Uterus (tissue), 4 donors: ENCODE measurements around the gene PTPRN2. TPM values are rescaled to one million over a fixed set of nuclear protein-coding genes. Genes with fewer than 3 reads are reported as not detected.

Experiments used
- DNase-seq, 2 donors: peaks; one replicate each; pipeline ENCODE4 v3.0.0-alpha.2; 2019 to 2020
- H3K27ac ChIP-seq, 2 donors: fragments of 200-600 bp; sonication (generic); 1 replicate in 1 of 2; 2 replicates in 1 of 2; pipeline ENCODE4 v1.5.1; 2016 to 2018
- H3K27me3 ChIP-seq, 2 donors: fragments of 200-600 bp; sonication (generic); one replicate each; pipeline ENCODE4 v1.5.1; 2018 to 2019; ENCODE audit warnings: control low read depth in 1 of 2
- H3K36me3 ChIP-seq, 2 donors: fragments of 200-600 bp; sonication (generic); one replicate each; pipeline ENCODE4 v1.5.1; 2019; ENCODE audit warnings: control low read depth in 1 of 2
- H3K4me1 ChIP-seq, 2 donors: fragments of 200-600 bp; sonication (generic); one replicate each; pipeline ENCODE4 v1.5.1; 2018 to 2019; ENCODE audit warnings: control low read depth in 1 of 2
- H3K4me3 ChIP-seq, 2 donors: fragments of 200-600 bp; sonication (generic); 1 replicate in 1 of 2; 2 replicates in 1 of 2; pipeline ENCODE4 v1.5.1; 2018 to 2019; ENCODE audit warnings: mild to moderate bottlenecking in 1 of 2
- H3K9me3 ChIP-seq, 2 donors: fragments of 200-600 bp; sonication (generic); one replicate each; pipeline ENCODE4 v1.5.1; 2019; ENCODE audit warnings: control low read depth in 1 of 2
- POLR2A ChIP-seq, 2 donors: fragments of 450-650 bp; IDR thresholded peaks; one replicate each; pipeline ENCODE4 v1.6.1; 2016; ENCODE audit warnings: antibody characterized with exemption in 2 of 2, mild to moderate bottlenecking in 1 of 2, moderate library complexity in 1 of 2
- intact Hi-C: fragments of 100-400 bp; cut with DNase I; formaldehyde crosslinking; loops from one replicate; pipeline ENCODE4 v1.15.1; 2023; ENCODE audit warnings: low total_unique reads
- total RNA-seq, 4 donors: library from RNA; depleted of rRNA in 3 of 4; stranded (reverse); fragments of >200 nt in 3 of 4; gene quantifications; one replicate each; pipeline versions ENCODE4 v1.1.0 to v1.2.4, GENCODE V29; 2014 to 2023
- TF ChIP-seq, protein P1 (sequence below), 4 experiments: fragments of 200-600 bp in 2 of 4; fragments of 450-650 bp in 2 of 4; sonication (generic) in 2 of 4; IDR thresholded peaks; one replicate each; pipeline ENCODE4 v1.5.1; 2016 to 2019; ENCODE audit warnings: antibody characterized with exemption in 4 of 4, mild to moderate bottlenecking in 2 of 4, moderate library complexity in 1 of 4
- donor health status: DM: yes; HTN: yes; CAD: no.

PTPRN2 gene
- total RNA-seq, 4 donors from 2014 or later, result 1.2 to 5.2 (median 2.3) TPM

DNA sequence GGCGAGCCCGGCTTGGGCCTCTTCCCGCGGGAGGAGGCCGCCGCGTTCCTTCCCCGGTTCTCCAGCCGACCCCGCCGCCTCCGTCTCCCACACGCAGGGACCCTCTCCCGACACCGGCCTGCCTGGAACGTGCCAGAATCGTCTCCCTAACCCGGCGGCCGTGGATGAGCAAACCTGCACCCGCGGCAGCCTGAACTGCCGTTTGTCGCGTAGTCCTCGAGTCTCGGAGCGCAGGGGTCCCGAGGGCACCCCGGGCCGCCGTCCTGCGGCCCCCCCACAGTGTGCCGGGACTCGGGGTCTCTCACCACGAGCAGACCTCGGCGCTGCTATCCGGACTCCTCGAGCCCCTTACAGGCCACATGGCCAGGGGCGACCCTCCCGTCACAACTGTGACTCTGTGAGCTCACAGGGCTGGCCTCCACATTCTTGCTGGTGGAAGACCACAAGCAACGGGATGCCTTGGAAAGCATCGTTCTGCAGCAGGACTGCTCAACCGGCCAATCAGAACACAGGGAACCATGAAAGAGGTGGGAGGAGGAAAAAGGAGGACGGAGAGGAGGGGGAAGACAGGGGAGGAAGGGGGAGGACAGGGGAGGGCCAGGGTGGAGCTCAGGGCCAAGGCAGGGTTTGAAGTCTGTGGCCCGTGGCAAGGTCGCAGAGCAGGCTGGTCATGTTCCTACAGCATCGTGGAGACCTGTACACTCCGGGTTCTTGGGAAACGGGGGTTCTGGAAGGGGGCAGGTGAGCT lies 973.9 kb downstream of the PTPRN2 start:
- peaks cover 0 to 5% of the 10 kb centered on the region in 2 donors for H3K4me1 ChIP-seq
- no peaks in the 10 kb centered on the region for H3K27me3 ChIP-seq
- no peak overlapping the region for H3K27ac ChIP-seq
- no peaks in the 10 kb centered on the region for H3K36me3 ChIP-seq
- no peaks in the 10 kb centered on the region for H3K9me3 ChIP-seq
- H3K4me3 ChIP-seq, result peak overlapping the region; percentile 21 to 29
- TF ChIP-seq, protein P1, sequence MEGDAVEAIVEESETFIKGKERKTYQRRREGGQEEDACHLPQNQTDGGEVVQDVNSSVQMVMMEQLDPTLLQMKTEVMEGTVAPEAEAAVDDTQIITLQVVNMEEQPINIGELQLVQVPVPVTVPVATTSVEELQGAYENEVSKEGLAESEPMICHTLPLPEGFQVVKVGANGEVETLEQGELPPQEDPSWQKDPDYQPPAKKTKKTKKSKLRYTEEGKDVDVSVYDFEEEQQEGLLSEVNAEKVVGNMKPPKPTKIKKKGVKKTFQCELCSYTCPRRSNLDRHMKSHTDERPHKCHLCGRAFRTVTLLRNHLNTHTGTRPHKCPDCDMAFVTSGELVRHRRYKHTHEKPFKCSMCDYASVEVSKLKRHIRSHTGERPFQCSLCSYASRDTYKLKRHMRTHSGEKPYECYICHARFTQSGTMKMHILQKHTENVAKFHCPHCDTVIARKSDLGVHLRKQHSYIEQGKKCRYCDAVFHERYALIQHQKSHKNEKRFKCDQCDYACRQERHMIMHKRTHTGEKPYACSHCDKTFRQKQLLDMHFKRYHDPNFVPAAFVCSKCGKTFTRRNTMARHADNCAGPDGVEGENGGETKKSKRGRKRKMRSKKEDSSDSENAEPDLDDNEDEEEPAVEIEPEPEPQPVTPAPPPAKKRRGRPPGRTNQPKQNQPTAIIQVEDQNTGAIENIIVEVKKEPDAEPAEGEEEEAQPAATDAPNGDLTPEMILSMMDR (IDR thresholded peaks at IDR 0.05), result no peak
- no peak for TF ChIP-seq POLR2A (IDR thresholded peaks at IDR 0.05)
- intact Hi-C loops, result no loop called here
- DNase-seq, result no peak

DNA sequence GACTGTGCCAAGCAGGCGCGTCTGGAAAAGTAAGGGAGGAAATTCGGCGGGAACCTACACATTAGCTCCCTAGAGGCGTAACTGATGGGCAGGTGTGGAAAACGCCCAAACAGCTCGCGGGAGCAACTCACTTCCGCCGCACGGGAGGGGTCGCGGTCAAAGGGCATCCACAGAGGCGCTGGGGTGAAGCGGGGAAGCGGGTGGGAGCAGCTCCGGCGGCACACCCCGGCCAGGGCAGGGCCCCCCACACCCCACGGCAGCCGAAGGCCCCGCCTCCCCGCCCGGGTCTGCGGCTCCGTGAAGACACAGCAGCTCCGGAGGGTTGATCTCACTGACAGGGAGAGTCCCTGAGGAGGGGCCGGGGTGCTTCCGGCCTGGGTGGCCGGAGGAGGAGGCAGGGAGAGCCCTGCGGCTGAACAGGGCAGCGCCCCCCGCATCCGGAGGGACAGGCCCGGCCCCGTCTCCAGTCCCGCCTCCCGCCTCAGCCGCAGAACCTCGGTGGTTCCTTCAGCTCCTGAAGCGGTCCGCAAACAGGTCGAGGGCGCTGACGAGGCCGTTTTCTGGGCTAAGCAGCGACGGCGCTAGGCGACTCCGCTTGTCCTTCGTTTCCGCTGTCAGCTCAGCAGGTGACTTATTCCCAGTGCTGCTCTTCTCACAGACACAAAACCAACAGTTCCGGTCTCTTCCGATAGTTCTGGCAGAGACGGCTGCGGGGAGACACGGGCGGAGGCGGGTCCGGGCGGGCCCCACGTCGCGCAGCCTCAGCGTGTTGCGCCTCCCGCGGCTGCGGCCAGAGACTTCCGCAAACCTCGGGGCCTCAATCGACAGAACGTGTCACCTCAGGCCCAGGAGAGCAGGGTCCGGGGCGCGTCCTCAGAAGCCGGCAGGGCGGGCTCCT lies 974.7 kb downstream of the PTPRN2 start:
- H3K27me3 ChIP-seq, result no peaks in the 10 kb centered on the region
- H3K27ac ChIP-seq, result no peak overlapping the region
- no peaks in the 10 kb centered on the region for H3K9me3 ChIP-seq
- DNase-seq, result no peak
- peaks cover 0 to 5% of the 10 kb centered on the region in 2 donors for H3K4me1 ChIP-seq
- H3K4me3 ChIP-seq, result peak overlapping the region; percentile 21 to 29
- no peaks in the 10 kb centered on the region for H3K36me3 ChIP-seq
- TF ChIP-seq, protein P1 (IDR thresholded peaks at IDR 0.05), result no peak
- no peak for TF ChIP-seq POLR2A (IDR thresholded peaks at IDR 0.05)
- intact Hi-C loops, result no loop called here

DNA sequence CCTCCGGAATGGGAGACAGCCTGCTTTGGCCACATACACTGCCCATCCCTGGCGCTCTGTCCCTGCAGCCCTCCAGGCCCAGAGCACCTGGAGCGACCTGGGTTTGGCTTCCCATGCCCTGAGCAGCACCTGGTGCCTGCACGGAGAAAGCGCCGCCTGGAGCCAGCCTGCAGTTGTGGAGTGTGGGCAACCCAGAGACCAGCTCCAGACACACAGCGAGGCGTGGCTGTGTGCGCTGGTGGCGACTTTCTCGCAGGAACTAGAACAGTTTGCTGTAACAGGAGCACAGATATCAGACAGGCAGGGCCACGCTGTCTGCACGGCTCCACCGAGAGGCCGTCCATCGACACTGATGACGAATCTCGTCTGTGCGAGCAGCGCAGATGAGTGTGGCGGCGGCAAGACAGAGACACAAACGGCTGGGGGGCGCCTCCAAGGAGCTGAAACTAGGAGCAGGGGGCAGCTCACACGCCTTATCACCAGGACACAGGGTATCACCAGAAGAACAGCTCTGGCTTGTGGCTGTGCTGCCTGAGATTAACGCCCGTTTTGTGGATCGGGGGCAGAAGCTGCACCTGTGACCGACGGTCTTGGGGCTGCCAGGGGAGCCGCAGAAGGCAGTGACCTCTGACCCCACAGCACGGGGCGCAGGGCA lies 975.5 kb downstream of the PTPRN2 start:
- Histone ChIP-seq H3K4me3 (no peak overlapping the region), H3K9me3 (no peaks in the 10 kb centered on the region), H3K4me1 (peaks cover 0 to 5% of the 10 kb centered on the region in 2 donors), H3K27ac (no peak overlapping the region), H3K36me3 (no peaks in the 10 kb centered on the region), H3K27me3 (no peaks in the 10 kb centered on the region)
- TF ChIP-seq POLR2A (IDR thresholded peaks at IDR 0.05), result no peak
- TF ChIP-seq, protein P1 (IDR thresholded peaks at IDR 0.05), result no peak
- no peak for DNase-seq
- intact Hi-C loops, result no loop called here

DNA sequence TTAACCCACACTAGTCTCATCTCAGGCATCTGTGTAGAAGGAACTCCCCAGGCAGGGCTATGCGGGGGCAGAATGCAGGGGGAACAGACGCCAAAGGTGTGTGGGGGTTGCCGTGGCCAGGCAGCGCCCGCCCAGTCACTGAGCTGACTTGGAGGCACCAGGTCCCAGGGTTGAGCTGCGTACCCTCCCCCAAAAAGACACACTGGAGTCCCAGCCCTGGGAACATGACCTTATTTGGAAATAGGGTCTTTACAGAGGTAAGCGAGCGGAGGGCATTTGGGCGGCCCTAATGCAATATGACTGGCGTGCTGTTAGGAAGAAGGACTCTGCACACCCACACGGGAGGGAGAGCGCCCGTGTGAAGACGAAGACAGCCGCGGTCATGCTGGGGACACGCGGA lies 976.3 kb downstream of the PTPRN2 start:
- no peak for DNase-seq
- no peak for TF ChIP-seq POLR2A (IDR thresholded peaks at IDR 0.05)
- TF ChIP-seq, protein P1 (IDR thresholded peaks at IDR 0.05), result no peak
- intact Hi-C loops, result no loop called here

More for the DNA sequence above, 976.3 kb downstream of the PTPRN2 start:
- H3K4me3 ChIP-seq, result no peak overlapping the region
- no peaks in the 10 kb centered on the region for H3K9me3 ChIP-seq
- H3K27me3 ChIP-seq, result no peaks in the 10 kb centered on the region
- H3K4me1 ChIP-seq, result peaks cover 0 to 5% of the 10 kb centered on the region in 2 donors
- no peak overlapping the region for H3K27ac ChIP-seq
- no peaks in the 10 kb centered on the region for H3K36me3 ChIP-seq
